GM19193 (cell line): Measurements from ENCODE around the gene NAA15.

ENCODE experiments used
- POLR2A ChIP-seq: IDR thresholded peaks from 4 replicates; pipeline ENCODE4 v1.6.1; 2011; ENCODE audit not compliant: insufficient read depth, insufficient read length; ENCODE audit errors: extremely low read depth

NAA15 gene

DNA sequence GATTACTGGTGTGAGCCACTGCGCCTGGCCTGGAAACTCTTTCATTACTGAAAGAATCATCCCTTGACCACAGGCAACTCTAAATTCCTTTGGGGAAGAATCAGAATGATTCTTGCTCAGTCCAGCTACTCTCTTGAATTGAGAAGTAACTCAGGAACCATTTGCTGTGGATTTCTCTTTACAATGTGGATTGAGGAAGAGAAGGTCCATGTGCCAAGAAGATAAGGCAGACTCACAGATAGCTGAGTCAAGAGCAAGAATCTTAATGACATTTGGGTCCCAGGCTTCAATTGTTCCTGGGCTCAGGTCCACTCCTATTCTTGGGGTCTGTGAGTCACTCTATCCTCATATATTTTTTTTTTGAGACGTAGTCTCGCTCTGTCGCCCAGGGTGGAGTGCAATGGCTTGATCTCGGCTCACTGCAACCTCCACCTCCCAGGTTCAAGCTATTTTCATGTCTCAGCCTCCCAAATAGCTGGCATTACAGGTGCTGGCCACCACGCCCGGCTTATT lies 15.1 kb upstream of the NAA15 start:
- TF ChIP-seq POLR2A: no peak

DNA sequence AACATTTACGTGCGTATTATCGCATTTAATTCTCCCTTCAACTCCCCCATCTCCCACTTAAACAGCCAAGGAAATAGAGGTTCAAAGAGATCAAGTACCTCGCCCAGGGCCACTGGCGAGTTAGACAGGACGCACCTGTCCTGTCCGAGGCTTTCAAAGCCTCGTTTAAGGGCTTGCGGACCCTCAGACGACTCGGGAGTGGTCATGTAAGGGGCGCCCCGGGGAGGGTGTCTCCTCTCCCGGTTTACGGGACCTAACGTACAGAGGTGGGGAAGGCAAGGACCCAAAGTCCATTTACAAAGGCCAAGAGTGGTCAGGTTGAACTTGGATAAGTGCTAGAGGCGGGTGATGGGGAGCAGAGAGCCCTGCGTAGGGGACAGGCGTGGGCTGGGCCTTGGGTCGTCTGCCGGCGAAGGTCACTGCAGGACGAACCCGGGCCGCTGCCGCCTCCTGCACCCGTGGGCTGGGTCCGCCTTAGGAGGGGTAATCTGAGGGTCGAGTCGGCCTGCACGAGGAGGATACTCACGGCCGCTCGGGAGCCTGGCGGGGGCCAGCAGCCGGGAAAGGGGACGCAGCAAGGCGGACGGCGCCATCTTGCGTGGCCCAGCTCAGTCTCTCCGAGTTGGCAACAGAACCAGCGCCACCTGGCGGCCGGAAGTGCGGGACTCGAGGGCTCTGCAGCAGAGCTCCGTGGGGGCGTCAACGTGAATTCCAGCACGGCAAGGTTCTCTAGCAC lies 5.9 kb upstream of the NAA15 start:
- peak; percentile 74 for TF ChIP-seq POLR2A

DNA sequence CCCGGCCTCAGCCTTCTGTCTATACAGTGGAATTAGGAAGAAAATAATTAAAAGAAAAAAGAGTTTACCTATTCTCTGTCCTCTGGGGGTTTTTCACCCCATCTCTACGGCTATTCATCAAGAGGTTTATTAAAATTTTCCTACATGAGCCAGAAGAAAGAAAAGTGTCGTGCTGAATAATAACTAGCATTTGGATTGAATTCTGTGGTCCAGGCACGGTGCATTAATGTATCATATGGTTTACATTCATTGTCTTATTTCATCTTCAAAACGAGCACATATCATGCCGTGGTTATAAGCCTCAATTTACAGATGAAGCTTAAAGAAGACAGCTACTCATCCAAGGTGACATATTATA lies 5.4 kb upstream of the NAA15 start:
- no peak for TF ChIP-seq POLR2A

DNA sequence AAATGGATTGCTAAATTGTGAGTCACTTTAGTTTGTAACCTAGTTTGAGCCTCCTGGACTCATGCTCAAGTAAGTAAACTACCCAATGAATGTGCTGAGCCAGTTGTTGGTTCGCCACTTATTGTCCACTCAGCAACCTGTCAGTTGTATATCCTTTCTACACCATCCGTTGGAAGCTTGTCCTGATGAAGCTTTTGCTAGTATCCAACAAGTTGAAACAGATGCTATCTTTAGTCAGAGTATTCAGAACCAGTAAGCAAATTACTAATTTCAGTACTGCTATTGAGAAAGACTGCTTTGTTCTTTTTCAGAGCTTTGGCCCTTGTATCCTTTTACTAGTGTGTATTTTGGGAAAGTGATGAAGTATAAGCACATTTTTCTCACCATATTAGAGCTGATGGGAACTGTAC lies 4.3 kb upstream of the NAA15 start:
- TF ChIP-seq POLR2A: no peak

DNA sequence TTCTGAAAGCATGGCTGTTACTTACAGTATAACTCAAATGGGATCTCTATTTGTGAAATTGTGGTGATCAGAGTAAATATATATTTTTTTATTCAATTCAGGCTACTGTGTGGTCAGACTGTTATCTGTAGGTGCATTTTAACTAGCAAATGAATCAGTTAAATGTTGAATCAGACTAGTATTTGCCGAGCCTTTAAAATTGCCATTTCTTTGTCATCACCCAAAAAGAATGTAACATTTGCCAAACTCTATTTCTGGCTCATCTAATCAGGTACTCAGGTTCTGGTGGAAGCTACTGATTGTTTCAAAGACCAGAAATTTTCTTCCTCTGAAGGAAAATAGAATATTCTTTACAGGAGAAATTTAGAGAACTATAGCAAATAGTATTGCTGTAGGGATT lies 1.8 kb upstream of the NAA15 start:
- TF ChIP-seq POLR2A: no peak

DNA sequence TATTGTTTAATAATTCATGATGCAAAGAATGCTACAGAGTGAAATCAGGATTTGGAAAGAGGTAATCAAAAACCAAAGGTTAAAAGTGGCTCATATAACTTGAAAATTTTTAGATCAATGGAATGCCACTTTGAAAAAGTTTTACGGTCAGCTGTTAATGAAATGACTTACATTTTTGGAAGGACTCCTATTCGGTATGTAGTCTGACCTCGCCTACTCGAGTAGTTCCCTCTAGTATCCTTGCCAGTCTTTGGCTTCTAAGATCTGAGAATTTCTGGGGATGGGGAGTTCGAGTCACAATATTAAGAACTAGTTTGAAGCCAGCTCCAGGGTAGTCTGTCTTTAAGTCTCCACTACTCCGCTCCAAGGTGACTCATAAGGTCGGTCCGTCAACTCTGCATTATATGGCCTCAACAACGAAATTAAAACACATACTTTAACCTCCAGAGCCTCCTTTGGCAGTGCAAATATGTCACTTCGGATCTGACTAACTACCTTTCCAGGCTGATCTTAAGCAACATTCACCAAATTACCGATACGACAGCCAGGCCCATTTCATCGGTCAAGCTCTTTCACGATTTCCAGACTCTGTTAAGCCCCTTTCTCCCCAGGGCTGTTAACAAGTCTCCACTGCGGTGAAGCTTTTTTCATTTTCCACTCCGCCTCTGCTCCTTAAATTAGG lies 733 bp upstream of the NAA15 start:
- TF ChIP-seq POLR2A: no peak

DNA sequence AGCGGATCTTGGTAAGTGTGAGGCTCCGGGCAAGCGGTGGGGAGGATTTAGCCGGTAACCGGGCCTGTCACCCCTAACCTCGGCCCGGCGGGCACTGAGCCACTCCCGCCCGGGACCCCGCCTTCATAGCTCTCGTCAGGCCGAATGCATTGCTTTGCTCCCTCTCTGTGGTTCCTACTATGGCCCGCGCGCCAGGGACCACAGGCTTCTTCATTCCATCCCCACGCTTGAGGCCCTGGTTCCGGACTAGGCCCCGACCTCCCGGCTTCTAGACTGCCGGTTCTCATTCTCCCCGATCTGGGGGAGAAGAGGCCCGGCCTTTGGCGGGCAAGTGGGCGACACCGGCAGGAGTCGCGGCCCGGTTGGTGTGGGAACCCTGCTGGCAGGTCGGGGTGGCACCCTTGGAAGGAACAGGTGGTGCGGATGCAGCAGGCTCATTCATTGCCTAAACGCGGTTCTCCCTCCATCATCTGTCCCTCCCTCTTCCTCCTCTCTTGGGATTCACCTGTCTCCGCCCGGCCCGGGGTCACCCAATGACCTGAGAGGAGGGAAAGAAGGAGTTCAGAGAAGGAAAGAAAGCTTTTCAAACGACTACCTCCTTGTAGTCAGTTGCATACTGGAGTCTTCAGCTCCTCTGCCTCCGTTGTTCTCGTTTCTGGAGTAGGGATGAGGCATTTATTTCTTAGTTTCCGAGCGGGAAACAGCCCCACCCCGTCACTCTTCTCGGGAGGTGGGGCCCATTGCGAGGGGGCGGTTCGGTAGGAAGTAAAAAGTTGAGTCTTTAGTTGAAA lies 711 bp downstream of the NAA15 start, which contains the start of gene NDUFC1:
Gene NDUFC1 (minus strand): TSS at position 657 of the 791 bp plus-strand sequence. CDS start 6,679 bp downstream, outside the sequence.
- peak; percentile 41 for TF ChIP-seq POLR2A

DNA sequence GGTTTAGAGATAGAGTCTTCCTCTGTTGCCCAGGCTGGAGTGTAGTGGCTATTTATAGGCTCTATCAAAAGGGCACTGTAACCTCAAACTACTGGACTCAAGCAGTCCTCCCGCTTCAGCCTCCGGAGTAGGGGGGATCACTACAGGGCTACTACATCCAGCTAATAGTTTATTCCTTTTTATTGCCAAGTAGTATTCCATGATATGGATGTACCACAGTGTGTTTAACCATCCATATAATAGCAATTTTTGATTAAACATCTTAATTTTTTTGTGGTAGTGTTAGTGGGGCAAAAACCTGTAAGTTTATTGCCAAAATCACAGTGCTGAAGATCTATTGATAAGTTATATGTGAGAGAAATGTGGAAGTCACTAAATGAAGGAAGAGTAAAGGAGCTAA lies 3.6 kb downstream of the NAA15 start:
- TF ChIP-seq POLR2A: no peak

DNA sequence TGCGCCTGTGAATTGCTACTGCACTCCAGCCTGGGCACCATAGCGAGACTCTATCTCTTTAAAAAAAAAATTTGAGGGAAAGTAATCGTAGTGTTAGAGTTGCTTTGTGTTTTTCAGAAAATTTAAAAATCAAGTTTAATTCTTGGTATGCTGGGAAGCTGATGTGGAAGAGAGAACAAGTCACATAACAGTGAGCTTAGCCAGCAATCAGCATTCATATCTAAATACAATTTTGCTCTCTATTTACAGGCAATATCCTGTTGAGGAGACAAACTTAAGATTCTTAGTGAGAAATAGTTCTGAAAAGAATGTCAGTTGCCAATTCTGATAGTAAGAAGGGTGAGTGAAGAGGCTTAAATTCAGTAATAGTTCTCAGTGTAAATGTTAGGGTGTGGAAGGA lies 10.6 kb downstream of the NAA15 start:
- no peak for TF ChIP-seq POLR2A

DNA sequence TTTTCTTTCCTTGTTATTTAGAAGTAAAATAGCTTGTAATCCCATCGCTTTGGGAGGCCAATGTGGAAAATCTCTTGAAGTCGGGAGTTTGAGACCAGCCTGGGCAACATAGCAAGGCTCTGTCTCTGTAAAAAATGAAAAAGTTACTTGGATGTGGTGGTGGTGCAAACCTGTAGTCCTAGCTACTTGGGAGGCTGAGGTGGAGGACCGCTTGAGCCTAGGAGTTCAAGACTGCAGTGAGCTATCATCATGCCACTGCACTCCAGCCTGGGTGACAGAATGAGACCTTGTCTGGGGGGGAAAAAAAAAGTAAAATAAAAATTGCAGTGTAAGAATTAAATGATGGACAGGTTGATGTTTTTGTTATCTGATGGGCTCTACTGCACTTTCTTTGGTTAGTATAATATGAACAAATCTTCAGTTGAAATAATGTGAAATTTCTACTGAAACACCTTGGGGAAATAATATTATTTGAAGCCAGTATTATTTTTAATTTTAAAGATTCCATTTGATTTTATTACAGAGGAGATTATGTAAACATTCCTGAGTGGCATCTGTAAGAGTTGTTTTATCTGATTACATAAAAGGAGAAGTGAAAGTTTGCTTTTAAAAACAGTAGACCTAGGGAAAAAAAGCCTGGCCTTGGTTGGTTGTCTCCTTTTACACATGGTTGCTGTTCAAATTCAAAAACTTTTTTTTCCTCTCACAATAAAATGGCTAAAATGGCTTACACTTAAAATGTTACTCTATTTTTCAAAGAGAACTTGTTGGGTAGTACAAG lies 11.4 kb downstream of the NAA15 start:
- no peak for TF ChIP-seq POLR2A

DNA sequence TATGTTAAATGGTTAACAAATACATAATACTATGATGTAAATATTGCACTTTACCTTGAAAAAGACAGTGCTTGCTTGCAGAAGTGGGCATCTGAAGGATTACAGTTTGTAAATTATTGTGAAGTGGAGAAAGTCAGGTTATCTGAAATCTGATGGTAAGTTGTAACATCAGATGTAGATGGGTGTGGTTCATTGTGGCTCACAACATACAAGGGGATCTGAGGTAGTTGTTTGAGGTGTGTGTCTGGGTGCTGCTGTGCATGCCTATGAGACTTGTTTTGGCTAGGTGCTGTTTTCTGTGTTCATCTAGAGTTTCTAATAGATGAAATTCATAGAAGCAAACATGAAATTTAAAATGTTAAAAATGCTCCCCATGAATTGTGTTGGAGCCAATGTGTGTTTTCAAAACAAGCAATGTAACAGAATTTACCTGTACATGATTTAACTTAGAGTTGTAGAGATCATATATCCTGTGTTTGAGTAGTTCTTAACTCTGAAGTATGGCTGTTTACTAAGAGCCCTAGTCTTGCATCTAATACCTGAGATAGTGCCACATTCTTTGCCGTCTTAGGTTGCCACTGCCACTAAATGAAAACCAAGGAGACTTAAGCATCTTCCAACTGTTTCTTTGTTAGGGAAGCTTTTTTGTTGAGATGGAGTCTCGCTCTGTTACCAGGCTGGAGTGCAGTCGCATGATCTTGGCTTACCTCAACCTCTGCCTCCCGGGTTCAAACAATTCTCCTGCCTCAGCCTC lies 12.9 kb downstream of the NAA15 start:
- no peak for TF ChIP-seq POLR2A

DNA sequence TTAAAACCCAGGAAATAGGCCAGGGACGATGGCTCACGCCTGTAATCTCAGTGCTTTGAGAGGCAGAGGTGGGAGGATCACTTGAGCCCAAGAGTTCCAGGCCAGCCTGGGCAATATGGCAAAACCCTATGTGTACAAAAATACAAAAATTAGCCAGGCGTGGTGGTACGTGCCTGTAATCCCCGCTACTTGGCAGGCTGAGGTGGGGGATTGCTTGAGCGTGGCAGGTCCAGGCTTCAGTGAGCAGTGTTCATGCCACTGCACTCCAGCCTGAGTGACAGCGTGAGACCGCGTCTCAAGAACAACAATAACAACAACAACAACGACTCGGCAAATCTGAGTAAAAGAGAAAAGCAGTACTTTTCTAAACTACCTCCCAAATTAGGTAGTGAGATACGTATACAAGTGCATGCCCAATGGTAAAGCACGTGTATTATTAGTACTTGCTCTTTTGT lies 13.9 kb downstream of the NAA15 start:
- no peak for TF ChIP-seq POLR2A

DNA sequence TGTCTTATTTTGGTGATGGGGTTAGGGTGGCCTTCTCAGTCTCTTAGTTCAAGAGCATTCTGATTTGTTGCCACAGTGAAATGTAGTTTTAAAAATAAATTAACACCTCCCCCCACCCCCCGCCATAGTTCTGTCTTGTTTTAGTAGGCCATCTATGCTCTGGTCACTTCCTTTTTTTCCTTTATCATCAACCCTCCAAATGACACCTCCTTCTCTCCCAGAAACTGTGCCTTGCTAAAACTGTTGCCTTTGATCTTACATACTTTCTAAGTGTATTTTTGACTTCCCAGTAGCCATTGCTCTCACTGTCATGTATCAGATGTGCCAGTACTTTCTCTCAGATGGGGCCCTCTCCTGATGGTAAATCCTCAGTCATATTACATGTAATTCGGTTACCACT lies 15.4 kb downstream of the NAA15 start:
- no peak for TF ChIP-seq POLR2A

DNA sequence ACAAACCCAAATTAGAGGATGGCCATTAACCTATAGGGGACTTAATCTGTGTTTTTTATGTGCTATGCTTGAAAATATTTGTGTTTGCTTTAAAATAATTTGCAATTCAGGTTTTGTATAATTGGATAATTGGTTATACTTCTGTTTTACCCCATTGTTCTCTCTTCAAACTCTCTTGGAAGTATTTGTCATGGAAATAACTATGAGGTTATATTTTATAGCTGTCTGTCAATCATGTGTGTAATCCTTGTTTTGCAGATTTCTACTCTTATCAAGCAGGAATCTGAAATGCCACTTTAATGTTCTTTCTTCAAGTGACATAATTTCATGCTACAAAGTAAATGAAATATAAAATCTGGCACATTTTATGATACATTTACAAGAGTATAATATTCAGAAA lies 16.3 kb downstream of the NAA15 start:
- TF ChIP-seq POLR2A: no peak

DNA sequence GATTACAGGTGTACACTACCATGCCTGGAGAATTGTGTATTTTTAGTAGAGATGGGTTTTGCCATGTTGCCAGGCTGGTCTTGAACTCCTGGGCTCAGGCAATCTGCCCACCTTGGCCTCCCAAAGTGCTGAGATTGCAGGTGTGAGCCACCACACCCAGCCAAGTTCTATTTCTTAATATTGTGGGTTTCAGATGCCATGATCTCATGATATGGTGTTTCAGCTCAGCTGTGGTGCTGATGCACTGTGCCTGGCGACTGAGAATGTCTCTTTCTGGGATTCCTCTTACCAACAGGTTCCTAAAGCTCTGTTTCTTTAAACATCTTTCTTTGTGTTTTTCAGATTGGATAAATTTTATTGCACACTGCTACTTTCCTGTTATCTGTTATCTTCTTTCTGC lies 18.3 kb downstream of the NAA15 start:
- no peak for TF ChIP-seq POLR2A

DNA sequence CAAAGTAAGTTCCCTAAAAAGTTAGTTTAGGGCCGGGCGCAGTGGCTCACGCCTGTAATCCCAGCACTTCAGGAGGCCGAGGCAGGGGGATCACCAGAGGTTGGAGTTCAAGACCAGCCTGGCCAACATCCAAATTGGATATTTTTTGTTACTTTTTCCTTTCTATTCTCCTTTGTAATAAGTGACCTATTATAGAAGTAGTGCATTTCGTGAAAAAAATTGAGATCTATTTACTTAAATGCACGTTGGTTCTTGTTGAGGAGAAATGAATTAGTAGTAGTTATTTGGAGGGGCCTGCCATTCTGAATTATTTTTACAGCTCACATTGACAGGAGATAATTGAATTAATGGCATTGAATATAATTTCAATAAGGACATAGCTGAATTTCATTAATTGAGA lies 23.3 kb downstream of the NAA15 start:
- TF ChIP-seq POLR2A: no peak
